ENCODE results near the gene TBC1D3L. TPM values are rescaled to one million over a fixed set of nuclear protein-coding genes. Genes with fewer than 3 reads are reported as not detected.
"Not testable (repeated sequence)": the region's sequence is repeated elsewhere in the genome, so short reads cannot be mapped to it uniquely, and the experiment has no call there.

TBC1D3L gene
- 11.3 TPM for polyA plus RNA-seq (2013)

- H3K36me3 ChIP-seq (ENCODE audit: control insufficient read depth in 4 of 4, insufficient read depth in 4 of 4, low read length in 3 of 4); H3K4me1 ChIP-seq (ENCODE audit: control extremely low read depth in 1 of 4, control insufficient read depth in 4 of 4, insufficient read depth in 4 of 4, low read length in 3 of 4); H3K9me3 ChIP-seq (ENCODE audit: control extremely low read depth in 1 of 5, control insufficient read depth in 4 of 5, insufficient read depth in 2 of 5, low read depth in 1 of 5, low read length in 4 of 5); DNase-seq; H3K4me3 ChIP-seq (ENCODE audit: control insufficient read depth in 1 of 7, extremely low read depth in 1 of 7, insufficient read depth in 4 of 7, low read depth in 2 of 7, low read length in 6 of 7); H3K27ac ChIP-seq (ENCODE audit: insufficient read depth in 1 of 2, low read depth in 1 of 2, low read length in 2 of 2, poor library complexity in 1 of 2, severe bottlenecking in 2 of 2); POLR2A ChIA-PET; CTCF ChIA-PET; H3K27me3 ChIP-seq (replicated peaks in 2 of 5; ENCODE audit: control insufficient read depth in 4 of 5, insufficient read depth in 5 of 5, low read length in 4 of 5): not testable (repeated sequence)
- no CpG with 5 or more reads among the region's 11 CpGs for WGBS (ENCODE audit: insufficient coverage)
Observed at GRCh38 chr17:37988960-37989359, at the start of gene TBC1D3L. TBC1D3L (minus strand) TSS chr17:37989060; CDS start chr17:37987520, 1,540 bp downstream.

- H3K4me3 ChIP-seq (ENCODE audit: control insufficient read depth in 1 of 7, extremely low read depth in 1 of 7, insufficient read depth in 4 of 7, low read depth in 2 of 7, low read length in 6 of 7); H3K9me3 ChIP-seq (ENCODE audit: control extremely low read depth in 1 of 5, control insufficient read depth in 4 of 5, insufficient read depth in 2 of 5, low read depth in 1 of 5, low read length in 4 of 5); POLR2A ChIA-PET; DNase-seq; H3K36me3 ChIP-seq (ENCODE audit: control insufficient read depth in 4 of 4, insufficient read depth in 4 of 4, low read length in 3 of 4); H3K27ac ChIP-seq (ENCODE audit: insufficient read depth in 1 of 2, low read depth in 1 of 2, low read length in 2 of 2, poor library complexity in 1 of 2, severe bottlenecking in 2 of 2); CTCF ChIA-PET; H3K27me3 ChIP-seq (replicated peaks in 2 of 5; ENCODE audit: control insufficient read depth in 4 of 5, insufficient read depth in 5 of 5, low read length in 4 of 5); H3K4me1 ChIP-seq (ENCODE audit: control extremely low read depth in 1 of 4, control insufficient read depth in 4 of 4, insufficient read depth in 4 of 4, low read length in 3 of 4): not testable (repeated sequence)
- no CpG with 5 or more reads among the region's 11 CpGs for WGBS (ENCODE audit: insufficient coverage)
Observed at GRCh38 chr17:38003676-38004075, 14.8 kb upstream of the TBC1D3L start, which contains the start of gene TBC1D3D. TBC1D3D (plus strand) TSS chr17:38003976; CDS start chr17:38005561, 1,585 bp downstream.
